GM12878 (cell line): ENCODE results near the gene TMEM151A.

ENCODE experiments used
- CTCF ChIP-seq, 3 experiments: IDR thresholded peaks in 2 of 3; conservative IDR thresholded peaks in 1 of 3; 2 replicates each; pipeline ENCODE4 v1.5.1; 2011; ENCODE audit warnings: low read depth in 3 of 3, low read length in 3 of 3, mild to moderate bottlenecking in 3 of 3, control low read depth in 2 of 3, moderate library complexity in 2 of 3, inconsistent platforms in 1 of 3, mixed read lengths in 1 of 3; ENCODE audit not compliant: control insufficient read depth in 2 of 3, insufficient read depth in 1 of 3; ENCODE audit errors: extremely low read depth in 1 of 3
- EP300 ChIP-seq, 2 experiments: fragments of 150-350 bp in 1 of 2; IDR thresholded peaks; 2 replicates each; pipeline ENCODE4 v1.6.1; 2011 to 2012; ENCODE audit warnings: low read depth in 2 of 2, low read length in 2 of 2, borderline replicate concordance in 1 of 2, improper control_type of control experiment in 1 of 2, inconsistent platforms in 1 of 2; ENCODE audit not compliant: control insufficient read depth in 1 of 2
- IRF3 ChIP-seq: fragments of 450-650 bp; IDR thresholded peaks from 2 replicates; pipeline ENCODE4 v1.6.1; 2014; ENCODE audit warnings: mild to moderate bottlenecking
- SRF ChIP-seq, 2 experiments: IDR thresholded peaks; 2 replicates each; pipeline ENCODE4 v1.6.1; 2011; ENCODE audit warnings: low read depth in 2 of 2, low read length in 2 of 2, mild to moderate bottlenecking in 1 of 2, moderate library complexity in 1 of 2

- TF ChIP-seq IRF3 = no peak
- TF ChIP-seq EP300 (IDR thresholded peaks at IDR 0.05; ENCODE audit: borderline replicate concordance in 1 of 2, control insufficient read depth in 1 of 2, low read depth in 2 of 2, low read length in 2 of 2) = no peak
- TF ChIP-seq SRF (IDR thresholded peaks at IDR 0.05; ENCODE audit: low read depth in 2 of 2, low read length in 2 of 2) = no peak
- TF ChIP-seq CTCF (IDR thresholded peaks at IDR 0.05 in 2 of 3, conservative IDR thresholded peaks at IDR 0.05 in 1 of 3; ENCODE audit: control insufficient read depth in 2 of 3, extremely low read depth in 1 of 3, insufficient read depth in 1 of 3, low read depth in 3 of 3, low read length in 3 of 3) = no peak
These were observed 23.1 kb downstream of the TMEM151A start for GRCh38 chr11:66314561-66315497.
